Stomach (tissue), 4 donors: Measurements from ENCODE around the gene STAC2.

ENCODE experiments used
- POLR2A ChIP-seq, 4 donors: fragments of 450-650 bp; IDR thresholded peaks; one replicate each; pipeline ENCODE4 v1.6.1; 2016; ENCODE audit warnings: antibody characterized with exemption in 4 of 4, control low read depth in 2 of 4, mild to moderate bottlenecking in 1 of 4, moderate library complexity in 1 of 4
- TF ChIP-seq, protein P1 (sequence below), 7 experiments: fragments of 450-650 bp in 4 of 7; fragments of 200-600 bp in 3 of 7; sonication (generic) in 3 of 7; IDR thresholded peaks; one replicate each; pipeline ENCODE4 v1.5.1; 2016 to 2019; ENCODE audit warnings: antibody characterized with exemption in 7 of 7, control low read depth in 2 of 7, mild to moderate bottlenecking in 1 of 7

DNA sequence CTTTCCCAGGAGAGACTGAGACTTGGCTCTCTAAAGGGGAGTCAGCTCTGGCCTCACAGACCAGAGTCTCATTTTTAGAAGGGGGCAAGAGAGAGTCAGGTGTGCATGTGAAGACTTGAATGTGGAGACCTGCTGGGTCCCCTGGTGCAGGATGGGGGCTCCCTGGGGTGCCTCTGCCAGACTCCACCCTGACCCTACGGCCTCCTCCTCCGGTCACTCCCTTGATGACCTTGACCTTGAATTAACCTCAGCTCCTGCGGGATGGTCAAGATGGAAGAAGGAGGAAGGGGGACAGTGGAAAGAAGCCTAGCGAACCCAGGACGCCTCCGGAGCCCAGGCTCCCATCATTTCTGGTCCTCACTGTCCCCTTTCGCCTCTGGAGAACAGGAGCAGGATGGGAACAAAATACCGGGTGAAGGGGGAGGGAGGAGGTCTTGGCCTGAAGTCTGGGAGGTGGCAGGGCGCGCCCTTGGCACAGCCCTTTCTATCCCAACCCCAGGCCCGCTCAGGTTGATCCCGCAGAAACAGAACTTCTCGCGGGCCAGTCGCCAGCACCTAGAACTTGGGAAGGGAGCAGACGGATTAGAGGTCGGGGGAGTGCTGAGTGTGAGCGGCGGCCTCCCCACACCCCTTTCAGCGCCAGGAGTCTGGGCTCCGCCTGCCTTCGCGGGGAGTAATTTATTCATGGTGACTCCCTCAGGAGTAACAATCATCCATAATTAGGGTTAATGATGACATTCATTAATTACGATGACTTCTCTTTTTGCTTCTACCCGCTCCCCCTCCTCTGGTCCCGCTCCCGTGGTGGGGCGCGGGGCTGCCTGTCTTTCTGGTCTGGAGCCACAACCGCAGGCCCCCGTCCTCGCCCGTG, 1.6 kb downstream of the STAC2 start:
- TF ChIP-seq, protein P1, sequence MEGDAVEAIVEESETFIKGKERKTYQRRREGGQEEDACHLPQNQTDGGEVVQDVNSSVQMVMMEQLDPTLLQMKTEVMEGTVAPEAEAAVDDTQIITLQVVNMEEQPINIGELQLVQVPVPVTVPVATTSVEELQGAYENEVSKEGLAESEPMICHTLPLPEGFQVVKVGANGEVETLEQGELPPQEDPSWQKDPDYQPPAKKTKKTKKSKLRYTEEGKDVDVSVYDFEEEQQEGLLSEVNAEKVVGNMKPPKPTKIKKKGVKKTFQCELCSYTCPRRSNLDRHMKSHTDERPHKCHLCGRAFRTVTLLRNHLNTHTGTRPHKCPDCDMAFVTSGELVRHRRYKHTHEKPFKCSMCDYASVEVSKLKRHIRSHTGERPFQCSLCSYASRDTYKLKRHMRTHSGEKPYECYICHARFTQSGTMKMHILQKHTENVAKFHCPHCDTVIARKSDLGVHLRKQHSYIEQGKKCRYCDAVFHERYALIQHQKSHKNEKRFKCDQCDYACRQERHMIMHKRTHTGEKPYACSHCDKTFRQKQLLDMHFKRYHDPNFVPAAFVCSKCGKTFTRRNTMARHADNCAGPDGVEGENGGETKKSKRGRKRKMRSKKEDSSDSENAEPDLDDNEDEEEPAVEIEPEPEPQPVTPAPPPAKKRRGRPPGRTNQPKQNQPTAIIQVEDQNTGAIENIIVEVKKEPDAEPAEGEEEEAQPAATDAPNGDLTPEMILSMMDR (IDR thresholded peaks at IDR 0.05), result no peak
- TF ChIP-seq POLR2A (IDR thresholded peaks at IDR 0.05), result no peak
